DOHH2 (cell line): ENCODE measurements around the gene ADCY5.

Experiments used
- H3F3A ChIP-seq: fragments of 200-600 bp; sonication (generic), shearing (Covaris generic); 2 replicates; pipeline ENCODE4 v1.6.0; 2016; ENCODE audit warnings: antibody characterized with exemption, mild to moderate bottlenecking; ENCODE audit not compliant: control insufficient read depth, insufficient read depth
- H3K27ac ChIP-seq: fragments of 200-600 bp; sonication (generic); 2 replicates; pipeline ENCODE4 v1.5.1; 2014; ENCODE audit warnings: low read depth, mild to moderate bottlenecking, low read length, moderate library complexity
- H3K27me3 ChIP-seq: fragments of 200-600 bp; sonication (generic); 2 replicates; pipeline ENCODE4 v1.6.1; 2014; ENCODE audit warnings: mild to moderate bottlenecking, low read length, mixed read lengths; ENCODE audit not compliant: control insufficient read depth
- H3K36me3 ChIP-seq: fragments of 200-600 bp; sonication (generic); 2 replicates; pipeline ENCODE4 v1.6.1; 2014; ENCODE audit warnings: mild to moderate bottlenecking, low read length, moderate library complexity, mixed read lengths; ENCODE audit not compliant: control insufficient read depth
- H3K4me1 ChIP-seq: fragments of 200-600 bp; sonication (generic); 2 replicates; pipeline ENCODE4 v1.6.1; 2014; ENCODE audit warnings: mild to moderate bottlenecking, low read length, mixed read lengths; ENCODE audit not compliant: control insufficient read depth
- H3K4me2 ChIP-seq: fragments of 200-600 bp; sonication (generic); 2 replicates; pipeline ENCODE4 v1.6.0; 2014; ENCODE audit warnings: mild to moderate bottlenecking, low read length, moderate library complexity
- H3K4me3 ChIP-seq: fragments of 200-600 bp; sonication (generic); 2 replicates; pipeline ENCODE4 v1.5.1; 2014; ENCODE audit warnings: mild to moderate bottlenecking, low read length, mixed read lengths
- H3K79me2 ChIP-seq: fragments of 200-600 bp; sonication (generic); 2 replicates; pipeline ENCODE4 v1.6.1; 2014; ENCODE audit warnings: mild to moderate bottlenecking, low read length, mixed read lengths; ENCODE audit not compliant: control insufficient read depth
- H3K9me2 ChIP-seq: fragments of 200-600 bp; sonication (generic); replicated peaks from 2 replicates; pipeline ENCODE4 v1.6.1; 2014; ENCODE audit warnings: mild to moderate bottlenecking, low read length, mixed read lengths; ENCODE audit not compliant: control insufficient read depth
- H3K9me3 ChIP-seq: fragments of 200-600 bp; sonication (generic); 2 replicates; pipeline ENCODE4 v1.6.1; 2014; ENCODE audit warnings: antibody characterized with exemption, low read length, mixed read lengths; ENCODE audit not compliant: control insufficient read depth, insufficient read depth
- H4K20me1 ChIP-seq: fragments of 200-600 bp; sonication (generic); 2 replicates; pipeline ENCODE4 v1.6.0; 2014; ENCODE audit warnings: low read depth, mild to moderate bottlenecking, antibody characterized with exemption, low read length, moderate library complexity; ENCODE audit not compliant: control insufficient read depth, insufficient read depth
- CTCF ChIP-seq: fragments of 200-600 bp; sonication (generic); IDR thresholded peaks from one replicate; pipeline ENCODE4 v1.5.1; 2014; ENCODE audit warnings: antibody characterized with exemption, mild to moderate bottlenecking, low read depth, low read length; ENCODE audit not compliant: poor library complexity, severe bottlenecking
- EZH2phosphoT487 ChIP-seq: fragments of 200-600 bp; sonication (generic); IDR thresholded peaks from 2 replicates; pipeline ENCODE4 v1.6.1; 2017; ENCODE audit warnings: borderline replicate concordance, mild to moderate bottlenecking, antibody characterized with exemption, low read length, moderate library complexity, mixed read lengths

Gene ADCY5

GRCh38 chr3:123416173-123416572 lies 32.7 kb downstream of the ADCY5 start:
- no peaks in the 10 kb centered on the region for H3K79me2 ChIP-seq
- H3K27ac ChIP-seq, result no peak overlapping the region
- H3K4me2 ChIP-seq, result no peak overlapping the region
- no peaks in the 10 kb centered on the region for H3K9me3 ChIP-seq
- no peaks in the 10 kb centered on the region for H3K9me2 ChIP-seq
- peaks cover 7% of the 10 kb centered on the region; the same call in 1 of the 2 replicates for H3K27me3 ChIP-seq
- no peaks in the 10 kb centered on the region for H3F3A ChIP-seq
- no peaks in the 10 kb centered on the region for H3K36me3 ChIP-seq
- no peak overlapping the region for H3K4me3 ChIP-seq
- TF ChIP-seq CTCF, result no peak
- TF ChIP-seq EZH2phosphoT487, result no peak
- no peaks in the 10 kb centered on the region for H3K4me1 ChIP-seq
- H4K20me1 ChIP-seq, result no peaks in the 10 kb centered on the region

GRCh38 chr3:123414973-123415775 lies 33.7 kb downstream of the ADCY5 start:
- Histone ChIP-seq H3K36me3 (no peaks in the 10 kb centered on the region), H3K79me2 (no peaks in the 10 kb centered on the region), H3K9me2 (no peaks in the 10 kb centered on the region), H3K27ac (no peak overlapping the region), H3K4me1 (no peaks in the 10 kb centered on the region), H4K20me1 (no peaks in the 10 kb centered on the region), H3K9me3 (no peaks in the 10 kb centered on the region), H3K27me3 (peaks cover 4% of the 10 kb centered on the region; the same call in 1 of the 2 replicates), H3F3A (no peaks in the 10 kb centered on the region), H3K4me2 (no peak overlapping the region), H3K4me3 (no peak overlapping the region)
- TF ChIP-seq CTCF (no peak), EZH2phosphoT487 (no peak)

- H3K27ac ChIP-seq, result no peak overlapping the region
- no peaks in the 10 kb centered on the region for H3K9me3 ChIP-seq
- no peaks in the 10 kb centered on the region for H3K9me2 ChIP-seq
- peaks cover 4% of the 10 kb centered on the region; the same call in 1 of the 2 replicates for H3K27me3 ChIP-seq
- no peaks in the 10 kb centered on the region for H3K79me2 ChIP-seq
- no peaks in the 10 kb centered on the region for H3K4me1 ChIP-seq
- H3K4me3 ChIP-seq, result no peak overlapping the region
- H3F3A ChIP-seq, result no peaks in the 10 kb centered on the region
- H4K20me1 ChIP-seq, result no peaks in the 10 kb centered on the region
- TF ChIP-seq CTCF (no peak), EZH2phosphoT487 (no peak)
- H3K4me2 ChIP-seq, result no peak overlapping the region
- H3K36me3 ChIP-seq, result no peaks in the 10 kb centered on the region
Observed at GRCh38 chr3:123412811-123413604, 35.9 kb downstream of the ADCY5 start.
